T-helper 1 cell treated with Interleukin-12 subunit alpha and Interleukin-12 subunit beta and Interleukin-4 antibody, amounts not matched to agents 30 μg/mL and 1 μg/mL, for 36 hours (primary cell): ENCODE measurements around the gene GRK4.
"Not testable (repeated sequence)": the region's sequence is repeated elsewhere in the genome, so short reads cannot be mapped to it uniquely, and the experiment has no call there.

ENCODE experiments used
- H3K27ac Mint-ChIP-seq: one replicate; pipeline ENCODE4 v1.8.0; 2021; ENCODE audit warnings: mild to moderate bottlenecking, mixed read lengths
- H3K27me3 Mint-ChIP-seq: one replicate; pipeline ENCODE4 v1.8.0; 2021; ENCODE audit warnings: low read depth, mixed read lengths
- H3K36me3 Mint-ChIP-seq: one replicate; pipeline ENCODE4 v1.8.0; 2021; ENCODE audit warnings: low read depth, mixed read lengths
- H3K4me1 Mint-ChIP-seq: one replicate; pipeline ENCODE4 v1.8.0; 2021; ENCODE audit warnings: low read depth, mixed read lengths
- H3K4me3 Mint-ChIP-seq: one replicate; pipeline ENCODE4 v1.8.0; 2021; ENCODE audit warnings: mild to moderate bottlenecking, moderate library complexity, mixed read lengths
- H3K9me3 Mint-ChIP-seq: one replicate; pipeline ENCODE4 v1.8.0; 2021; ENCODE audit warnings: mixed read lengths

GRK4 gene

GRCh38 chr4:2942532-2943363 is 20.6 kb upstream of the GRK4 start:
- peak overlapping the region; percentile 13 for H3K27ac Mint-ChIP-seq
- no peak overlapping the region for H3K4me3 Mint-ChIP-seq
- no peaks in the 10 kb centered on the region for H3K27me3 Mint-ChIP-seq
- peaks cover 7% of the 10 kb centered on the region for H3K4me1 Mint-ChIP-seq
- H3K36me3 Mint-ChIP-seq, result peaks cover 55% of the 10 kb centered on the region
- no peaks in the 10 kb centered on the region for H3K9me3 Mint-ChIP-seq

GRCh38 chr4:2943364-2944090 is 19.8 kb upstream of the GRK4 start:
- H3K9me3 Mint-ChIP-seq, result no peaks in the 10 kb centered on the region
- H3K4me3 Mint-ChIP-seq, result no peak overlapping the region
- H3K36me3 Mint-ChIP-seq, result peaks cover 57% of the 10 kb centered on the region
- H3K4me1 Mint-ChIP-seq, result peaks cover 7% of the 10 kb centered on the region
- peak overlapping the region; percentile 67 for H3K27ac Mint-ChIP-seq
- no peaks in the 10 kb centered on the region for H3K27me3 Mint-ChIP-seq

GRCh38 chr4:2944091-2944482 is 19.3 kb upstream of the GRK4 start:
- H3K27ac Mint-ChIP-seq, result peak overlapping the region; percentile 11
- H3K36me3 Mint-ChIP-seq, result peaks cover 55% of the 10 kb centered on the region
- H3K4me3 Mint-ChIP-seq, result no peak overlapping the region
- no peaks in the 10 kb centered on the region for H3K9me3 Mint-ChIP-seq
- H3K4me1 Mint-ChIP-seq, result peaks cover 4% of the 10 kb centered on the region
- H3K27me3 Mint-ChIP-seq, result no peaks in the 10 kb centered on the region

DNA sequence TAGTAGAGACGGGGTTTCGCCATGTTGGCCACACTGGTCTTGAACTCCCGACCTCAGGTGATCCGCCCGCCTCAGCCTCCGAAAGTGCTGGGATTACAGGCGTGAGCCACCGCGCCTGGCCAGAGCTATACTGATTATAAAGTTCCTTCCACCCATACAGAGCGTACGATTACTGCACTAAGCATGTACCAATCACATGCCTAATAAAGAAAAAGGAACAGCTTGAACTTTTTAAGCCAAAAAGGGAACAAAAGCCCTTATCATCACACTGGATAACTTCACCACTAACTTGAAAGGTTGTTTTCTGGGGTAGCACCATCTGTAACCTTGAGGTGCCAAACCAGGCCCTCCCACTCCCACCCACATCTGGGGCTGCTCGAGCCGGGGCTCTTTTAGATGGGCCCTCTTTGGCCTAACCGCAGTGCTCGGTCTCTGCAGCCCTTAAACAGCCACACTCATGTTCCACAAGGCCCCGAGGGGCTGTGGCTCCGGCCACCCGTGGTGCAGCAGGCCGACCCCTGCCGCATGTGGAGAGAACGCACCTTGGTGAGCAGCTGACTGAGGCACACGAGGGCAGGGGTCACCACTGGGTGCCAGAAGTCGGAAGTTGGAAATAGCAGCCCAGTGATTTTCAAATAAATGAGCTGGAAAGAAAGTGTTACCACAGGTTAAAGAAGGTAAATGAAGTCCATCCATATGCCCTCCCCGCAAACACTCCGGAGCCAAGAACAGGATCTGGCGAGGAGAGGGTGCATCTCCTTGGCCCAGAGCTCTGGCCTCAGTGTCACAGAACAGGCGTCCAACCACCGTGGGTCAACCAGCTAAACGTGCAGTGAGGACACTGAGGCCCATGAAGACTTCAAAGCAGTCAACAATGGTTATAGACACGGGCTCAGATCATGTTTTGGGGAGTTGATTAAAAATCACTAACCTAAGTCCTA is 18.5 kb upstream of the GRK4 start:
- no peaks in the 10 kb centered on the region for H3K27me3 Mint-ChIP-seq
- peaks cover 54% of the 10 kb centered on the region for H3K36me3 Mint-ChIP-seq
- no peak overlapping the region for H3K4me3 Mint-ChIP-seq
- H3K9me3 Mint-ChIP-seq, result no peaks in the 10 kb centered on the region
- H3K4me1 Mint-ChIP-seq, result peaks cover 4% of the 10 kb centered on the region
- H3K27ac Mint-ChIP-seq, result no peak overlapping the region

- not testable (repeated sequence) for H3K4me3 Mint-ChIP-seq, H3K4me1 Mint-ChIP-seq, H3K27me3 Mint-ChIP-seq, H3K9me3 Mint-ChIP-seq, H3K27ac Mint-ChIP-seq
- peaks cover 54% of the 10 kb centered on the region for H3K36me3 Mint-ChIP-seq
Measured at GRCh38 chr4:2945619-2946604, 17.5 kb upstream of the GRK4 start.

- Mint-ChIP-seq H3K4me1 (peaks cover 4% of the 10 kb centered on the region), H3K36me3 (peaks cover 59% of the 10 kb centered on the region), H3K4me3 (no peak overlapping the region), H3K27ac (no peak overlapping the region), H3K27me3 (no peaks in the 10 kb centered on the region), H3K9me3 (no peaks in the 10 kb centered on the region)
Measured at GRCh38 chr4:2946812-2947600, 16.4 kb upstream of the GRK4 start.

- no peaks in the 10 kb centered on the region for H3K27me3 Mint-ChIP-seq
- H3K9me3 Mint-ChIP-seq, result no peaks in the 10 kb centered on the region
- H3K27ac Mint-ChIP-seq, result no peak overlapping the region
- peaks cover under 1% of the 10 kb centered on the region for H3K4me1 Mint-ChIP-seq
- H3K4me3 Mint-ChIP-seq, result no peak overlapping the region
- H3K36me3 Mint-ChIP-seq, result peaks cover 54% of the 10 kb centered on the region
Measured at GRCh38 chr4:2947926-2948325, 15.4 kb upstream of the GRK4 start.

DNA sequence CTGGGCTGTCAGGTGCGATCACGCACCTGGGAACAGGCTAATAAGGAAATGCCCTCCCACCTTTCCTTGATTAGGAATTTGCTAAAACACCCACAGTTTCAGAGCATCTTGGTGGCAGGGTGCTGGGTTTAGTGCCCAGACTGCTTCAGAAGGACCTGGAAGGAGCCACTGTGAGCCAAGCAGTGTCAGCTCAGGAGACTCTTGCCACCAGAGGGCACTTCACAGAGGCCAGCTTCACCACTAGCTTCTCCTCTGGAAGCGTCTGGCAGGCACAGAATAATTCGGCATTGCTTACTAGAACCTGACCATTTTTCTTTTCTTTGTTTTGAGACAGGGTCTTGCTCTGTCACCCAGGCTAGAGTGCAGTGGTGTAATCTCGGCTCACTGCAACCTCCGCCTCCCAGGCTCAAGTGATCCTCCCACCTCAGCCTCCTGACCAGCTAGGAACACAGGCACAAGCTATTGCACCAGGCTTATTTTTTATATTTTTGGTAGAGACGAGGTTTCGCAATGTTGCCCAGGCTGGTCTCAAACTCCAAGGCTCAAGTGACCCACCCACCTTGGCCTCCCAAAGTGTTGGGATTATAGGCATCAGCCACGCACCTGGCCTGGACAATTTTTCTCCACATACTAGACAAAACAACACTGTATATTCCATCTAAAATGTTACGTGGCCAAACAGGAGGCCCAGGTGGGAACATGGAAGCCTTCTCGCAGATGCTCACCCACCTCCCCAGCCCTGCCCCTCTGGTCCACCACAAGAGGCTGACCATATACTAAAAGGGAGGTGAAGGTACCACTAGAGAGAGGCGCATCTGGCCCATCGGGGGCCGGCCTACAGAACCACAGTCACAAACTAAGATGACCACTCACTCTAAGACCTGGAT is 14.2 kb upstream of the GRK4 start:
- peaks cover 13% of the 10 kb centered on the region for H3K4me1 Mint-ChIP-seq
- H3K4me3 Mint-ChIP-seq, result no peak overlapping the region
- no peaks in the 10 kb centered on the region for H3K27me3 Mint-ChIP-seq
- no peak overlapping the region for H3K27ac Mint-ChIP-seq
- H3K36me3 Mint-ChIP-seq, result peaks cover 56% of the 10 kb centered on the region
- no peaks in the 10 kb centered on the region for H3K9me3 Mint-ChIP-seq

DNA sequence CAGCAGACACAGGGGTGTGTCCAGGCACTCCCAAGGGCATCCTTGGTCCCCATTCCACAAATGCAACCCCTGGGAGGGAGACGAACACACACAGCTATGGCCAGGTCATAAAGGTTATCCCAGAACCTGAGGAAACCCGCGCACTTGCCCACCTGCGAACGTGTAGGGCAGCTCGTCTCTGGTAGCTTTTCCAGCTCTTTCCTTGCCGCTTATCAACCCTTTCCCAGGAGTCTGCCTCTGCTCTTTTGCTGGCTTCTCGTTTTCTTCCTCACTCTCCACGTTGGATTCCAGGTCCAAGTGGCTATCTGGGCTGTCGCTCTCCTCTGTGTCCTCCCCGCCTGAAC is 13.6 kb upstream of the GRK4 start:
- peaks cover 19% of the 10 kb centered on the region for H3K4me1 Mint-ChIP-seq
- H3K9me3 Mint-ChIP-seq, result no peaks in the 10 kb centered on the region
- no peak overlapping the region for H3K4me3 Mint-ChIP-seq
- H3K36me3 Mint-ChIP-seq, result peaks cover 59% of the 10 kb centered on the region
- no peaks in the 10 kb centered on the region for H3K27me3 Mint-ChIP-seq
- H3K27ac Mint-ChIP-seq, result no peak overlapping the region

GRCh38 chr4:2950221-2950989 is 13.0 kb upstream of the GRK4 start:
- Mint-ChIP-seq H3K4me3 (no peak overlapping the region), H3K27ac (no peak overlapping the region), H3K36me3 (peaks cover 59% of the 10 kb centered on the region)

DNA sequence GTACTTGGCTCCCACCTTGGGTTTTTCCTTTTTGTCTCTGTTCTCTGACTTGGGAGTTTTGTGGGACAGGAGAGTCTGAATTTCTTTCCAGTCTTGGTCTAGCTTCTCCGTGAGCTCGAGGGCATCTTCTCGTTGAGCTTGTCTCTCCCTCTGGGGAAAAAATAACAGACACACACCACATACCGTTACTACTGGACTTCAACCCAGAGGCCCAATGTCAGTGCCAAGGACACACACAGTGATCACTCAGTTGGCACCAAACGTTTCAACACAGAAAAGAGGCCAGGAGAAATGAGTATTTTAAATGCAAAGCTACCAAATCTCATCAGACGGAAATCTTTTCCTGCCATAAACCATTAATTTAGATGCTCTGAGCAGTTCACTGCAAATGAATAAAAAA is 9.9 kb upstream of the GRK4 start:
- no peaks in the 10 kb centered on the region for H3K9me3 Mint-ChIP-seq
- peak overlapping the region; percentile 48 for H3K4me3 Mint-ChIP-seq
- H3K27me3 Mint-ChIP-seq, result no peaks in the 10 kb centered on the region
- peaks cover 59% of the 10 kb centered on the region for H3K36me3 Mint-ChIP-seq
- H3K27ac Mint-ChIP-seq, result peak overlapping the region; percentile 50
- H3K4me1 Mint-ChIP-seq, result peaks cover 42% of the 10 kb centered on the region

More at GRCh38 chr4:2950221-2950989, 13.0 kb upstream of the GRK4 start:
- Mint-ChIP-seq H3K9me3 (no peaks in the 10 kb centered on the region), H3K4me1 (peaks cover 19% of the 10 kb centered on the region), H3K27me3 (no peaks in the 10 kb centered on the region)
